ENCODE data around the gene NUP205. TPM values are rescaled to one million over a fixed set of nuclear protein-coding genes. Genes with fewer than 3 reads are reported as not detected.

Gene NUP205
- total RNA-seq, 1 experiment from 2014 or later, result 90.4 TPM

- intact Hi-C loops (cut with micrococcal nuclease; ENCODE audit: unreplicated experiment), result no loop called here
- CTCF ChIA-PET, result no interaction called here
- TF ChIP-seq CTCF (IDR thresholded peaks at IDR 0.05) (no peak), REST (IDR thresholded peaks at IDR 0.05; ENCODE audit: insufficient read depth in 1 of 2, low read depth in 2 of 2, low read length in 1 of 2) (no peak), TCF7L2 (IDR thresholded peaks at IDR 0.05; ENCODE audit: low read depth, low read length) (no peak), POLR2AphosphoS5 (IDR thresholded peaks at IDR 0.05; ENCODE audit: low read depth, low read length) (no peak), SIN3A (IDR thresholded peaks at IDR 0.05; ENCODE audit: borderline replicate concordance, insufficient read depth, low read depth, low read length) (no peak)
Observed at GRCh38 chr7:135693558-135693957, 135.8 kb downstream of the NUP205 start.

GRCh38 chr7:135697276-135698049 lies 139.7 kb downstream of the NUP205 start:
- Histone ChIP-seq H3K36me3 (ENCODE audit: control insufficient read depth, insufficient read depth, low read length) (no peaks in the 10 kb centered on the region), H3K9me3 (ENCODE audit: control insufficient read depth, insufficient read depth, low read depth, low read length) (no peaks in the 10 kb centered on the region), H3K4me1 (ENCODE audit: control insufficient read depth, insufficient read depth, low read length) (no peaks in the 10 kb centered on the region), H3K4me3 (ENCODE audit: low read depth in 2 of 2, low read length in 2 of 2) (no peak overlapping the region), H3K27me3 (ENCODE audit: control insufficient read depth, insufficient read depth, low read length) (no peaks in the 10 kb centered on the region), H3K27ac (ENCODE audit: low read length) (no peak overlapping the region)
- ATAC-seq (no peak), DNase-seq (ENCODE audit: low read depth, low spot score) (no peak)
- TF ChIP-seq CTCF (IDR thresholded peaks at IDR 0.05) (no peak), POLR2AphosphoS5 (IDR thresholded peaks at IDR 0.05; ENCODE audit: low read depth, low read length) (no peak), SIN3A (IDR thresholded peaks at IDR 0.05; ENCODE audit: borderline replicate concordance, insufficient read depth, low read depth, low read length) (no peak), REST (IDR thresholded peaks at IDR 0.05; ENCODE audit: insufficient read depth in 1 of 2, low read depth in 2 of 2, low read length in 1 of 2) (no peak), TCF7L2 (IDR thresholded peaks at IDR 0.05; ENCODE audit: low read depth, low read length) (no peak)
- BruUV-seq (replicated peaks), result no TSS peak
- ChIA-PET POLR2A (no interaction called here), CTCF (no interaction called here)
- intact Hi-C loops (cut with micrococcal nuclease; ENCODE audit: unreplicated experiment) (no loop called here), in situ Hi-C loops (cut with HindIII; ENCODE audit: low pct_unique_long_range_greater_than_20kb, low sequenced_read_pairs) (no loop called here)

More at GRCh38 chr7:135693558-135693957, 135.8 kb downstream of the NUP205 start:
- Histone ChIP-seq H3K4me1 (ENCODE audit: control insufficient read depth, insufficient read depth, low read length) (no peaks in the 10 kb centered on the region), H3K4me3 (ENCODE audit: low read depth in 2 of 2, low read length in 2 of 2) (no peak overlapping the region), H3K9me3 (ENCODE audit: control insufficient read depth, insufficient read depth, low read depth, low read length) (no peaks in the 10 kb centered on the region), H3K27ac (ENCODE audit: low read length) (no peak overlapping the region), H3K36me3 (ENCODE audit: control insufficient read depth, insufficient read depth, low read length) (no peaks in the 10 kb centered on the region), H3K27me3 (ENCODE audit: control insufficient read depth, insufficient read depth, low read length) (no peaks in the 10 kb centered on the region)
- POLR2A ChIA-PET, result no interaction called here
- in situ Hi-C loops (cut with HindIII; ENCODE audit: low pct_unique_long_range_greater_than_20kb, low sequenced_read_pairs), result no loop called here
- no peak for ATAC-seq
- no TSS peak for BruUV-seq (replicated peaks)
- DNase-seq (ENCODE audit: low read depth, low spot score), result no peak

All from Panc1 (cell line).